Panc1 (cell line): ENCODE measurements around the gene ZFAND3. TPM values are rescaled to one million over a fixed set of nuclear protein-coding genes. Genes with fewer than 3 reads are reported as not detected.

Experiments
- ATAC-seq: fragments of 200-7000 bp; cut with Tn5 transposase; 2 replicates; pipeline ENCODE4 v1.9.1; 2020; ENCODE audit warnings: mild to moderate bottlenecking, moderate library complexity
- BruUV-seq: library from RNA; stranded (reverse); fragments of 400-500 nt; replicated peaks from 2 replicates; lab custom pipeline; 2021; lab: Mats Ljungman, UMichigan
- CTCF ChIA-PET: fragments of 300-600 bp; sonication (Branson Sonifier 250); formaldehyde crosslinking; loops from one replicate; lab custom pipeline; 2022; ENCODE audit warnings: antibody characterized with exemption; lab: Charles Lee
- POLR2A ChIA-PET: fragments of 300-600 bp; sonication (Branson Sonifier 250); formaldehyde crosslinking; loops from one replicate; lab custom pipeline; 2022; ENCODE audit warnings: antibody characterized with exemption; lab: Charles Lee
- DNase-seq: peaks from one replicate; pipeline ENCODE4 v3.0.0-alpha.2; 2010; ENCODE audit warnings: low read depth, low spot score
- H3K27ac ChIP-seq: 2 replicates; pipeline ENCODE4 v1.5.1; 2011; ENCODE audit warnings: mild to moderate bottlenecking, low read length, inconsistent platforms
- H3K27me3 ChIP-seq: fragments of 200-500 bp; sonication (Bioruptor generic); 2 replicates; pipeline ENCODE4 v1.6.0; 2014; ENCODE audit warnings: low read length, inconsistent platforms; ENCODE audit not compliant: control insufficient read depth, insufficient read depth
- H3K36me3 ChIP-seq: fragments of 200-500 bp; sonication (Bioruptor generic); 2 replicates; pipeline ENCODE4 v1.5.1; 2014; ENCODE audit warnings: inconsistent platforms, mild to moderate bottlenecking, low read length, moderate library complexity; ENCODE audit not compliant: control insufficient read depth, insufficient read depth
- H3K4me1 ChIP-seq: 2 replicates; pipeline ENCODE4 v1.5.1; 2011; ENCODE audit warnings: inconsistent platforms, mild to moderate bottlenecking, low read length, moderate library complexity; ENCODE audit not compliant: control insufficient read depth, insufficient read depth
- H3K4me3 ChIP-seq, 2 experiments: 2 replicates each; pipeline ENCODE4 v1.5.1; 2011 to 2012; ENCODE audit warnings: low read depth in 2 of 2, low read length in 2 of 2, mild to moderate bottlenecking in 2 of 2, inconsistent platforms in 1 of 2, moderate library complexity in 1 of 2
- H3K9me3 ChIP-seq: fragments of 200-500 bp; sonication (Bioruptor generic); 2 replicates; pipeline ENCODE4 v1.5.1; 2014; ENCODE audit warnings: low read depth, mild to moderate bottlenecking, inconsistent platforms, low read length, moderate library complexity; ENCODE audit not compliant: control insufficient read depth, insufficient read depth
- CTCF ChIP-seq: fragments of 450-650 bp; IDR thresholded peaks from 2 replicates; pipeline ENCODE4 v1.5.1; 2017; ENCODE audit warnings: mild to moderate bottlenecking
- POLR2AphosphoS5 ChIP-seq: IDR thresholded peaks from 2 replicates; pipeline ENCODE4 v1.6.1; 2012; ENCODE audit warnings: mild to moderate bottlenecking, low read depth, low read length, moderate library complexity
- REST ChIP-seq, 2 experiments: IDR thresholded peaks; 2 replicates each; pipeline ENCODE4 v1.6.1; 2011 to 2012; ENCODE audit warnings: low read depth in 2 of 2, control low read depth in 1 of 2, low read length in 1 of 2, mild to moderate bottlenecking in 1 of 2, moderate library complexity in 1 of 2; ENCODE audit not compliant: insufficient read depth in 1 of 2
- SIN3A ChIP-seq: IDR thresholded peaks from 2 replicates; pipeline ENCODE4 v1.6.1; 2012; ENCODE audit warnings: low read depth, mild to moderate bottlenecking, low read length, moderate library complexity, borderline replicate concordance; ENCODE audit not compliant: insufficient read depth
- TCF7L2 ChIP-seq: IDR thresholded peaks from 2 replicates; pipeline ENCODE4 v1.6.1; 2011; ENCODE audit warnings: mild to moderate bottlenecking, low read depth, low read length, inconsistent platforms
- in situ Hi-C: cut with HindIII; loops from 2 replicates; pipeline ENCODE4 v1.10.0; 2016; ENCODE audit warnings: low sequenced_read_pairs, low pct_unique_long_range_greater_than_20kb
- intact Hi-C: fragments of 100-400 bp; cut with micrococcal nuclease; formaldehyde crosslinking; loops from one replicate; pipeline ENCODE4 v1.10.0; 2022; ENCODE audit not compliant: unreplicated experiment
- total RNA-seq: library from RNA; stranded (reverse); gene quantifications from one replicate; pipeline ENCODE4 v1.2.1, GENCODE V29; 2021; ENCODE audit not compliant: unreplicated experiment

ZFAND3 gene
- total RNA-seq, 1 experiment from 2014 or later = 95.9 TPM

GRCh38 chr6:38155144-38155543 lies 335.6 kb downstream of the ZFAND3 start:
- peaks cover 5% of the 10 kb centered on the region; the same call in 1 of the 2 replicates for H3K4me1 ChIP-seq
- no peaks in the 10 kb centered on the region; the same call in 1 of the 2 replicates for H3K36me3 ChIP-seq
- in situ Hi-C loops = no loop called here
- H3K4me3 ChIP-seq = no peak overlapping the region
- H3K27me3 ChIP-seq = no peaks in the 10 kb centered on the region
- H3K9me3 ChIP-seq = no peaks in the 10 kb centered on the region
- no peak for TF ChIP-seq CTCF
- ATAC-seq (no peak), DNase-seq (no peak)
- BruUV-seq = no TSS peak
- intact Hi-C loops = no loop called here
- POLR2A ChIA-PET = no interaction called here
- no peak overlapping the region for H3K27ac ChIP-seq
- CTCF ChIA-PET = no interaction called here

GRCh38 chr6:38155621-38156204 lies 336.2 kb downstream of the ZFAND3 start:
- ATAC-seq = 0 out of 2 replicates have a peak, but pooled peaks have one; percentile 28

More at GRCh38 chr6:38155621-38156204, 336.2 kb downstream of the ZFAND3 start:
- Histone ChIP-seq H3K9me3 (no peaks in the 10 kb centered on the region), H3K36me3 (no peaks in the 10 kb centered on the region; the same call in 1 of the 2 replicates), H3K4me3 (no peak overlapping the region), H3K27ac (no peak overlapping the region), H3K4me1 (peaks cover 5% of the 10 kb centered on the region; the same call in 1 of the 2 replicates), H3K27me3 (no peaks in the 10 kb centered on the region)
- CTCF ChIA-PET = no interaction called here
- peak; percentile 22 for DNase-seq
- intact Hi-C loops = no loop called here
- in situ Hi-C loops = no loop called here
- POLR2A ChIA-PET = no interaction called here
- TF ChIP-seq REST (IDR thresholded peaks at IDR 0.05; ENCODE audit: insufficient read depth in 1 of 2, low read depth in 2 of 2, low read length in 1 of 2) = no peak
- no peak for TF ChIP-seq CTCF
- no peak for TF ChIP-seq POLR2AphosphoS5
- TF ChIP-seq SIN3A = no peak
- TF ChIP-seq TCF7L2 = no peak
- no TSS peak for BruUV-seq
